RPMI7951 (cell line): Measurements from ENCODE around the gene EIF3B. TPM values are rescaled to one million over a fixed set of nuclear protein-coding genes. Genes with fewer than 3 reads are reported as not detected.
A peak's percentile ranks its signal among the peaks of the same experiment; 100 is the strongest.
"Not testable (repeated sequence)": the region's sequence is repeated elsewhere in the genome, so short reads cannot be mapped to it uniquely, and the experiment has no call there.

Experiments used
- DNase-seq: peaks from one replicate; pipeline ENCODE4 v3.0.0-alpha.2; 2012; ENCODE audit warnings: low read depth
- total RNA-seq: library from RNA; depleted of rRNA; stranded (reverse); fragments of >200 nt; shearing (Covaris generic); gene quantifications from 2 replicates; pipeline ENCODE4 v1.2.3, GENCODE V29; 2014

The EIF3B gene
- total RNA-seq, 1 experiment from 2014 or later, result 182 TPM

GRCh38 chr7:2376351-2377154 lies 21.9 kb downstream of the EIF3B start:
- DNase-seq, result no peak

GRCh38 chr7:2377492-2377891 lies 22.9 kb downstream of the EIF3B start:
- not testable (repeated sequence) for DNase-seq

- not testable (repeated sequence) for DNase-seq
Measured at GRCh38 chr7:2378125-2378524, 23.5 kb downstream of the EIF3B start.

DNA sequence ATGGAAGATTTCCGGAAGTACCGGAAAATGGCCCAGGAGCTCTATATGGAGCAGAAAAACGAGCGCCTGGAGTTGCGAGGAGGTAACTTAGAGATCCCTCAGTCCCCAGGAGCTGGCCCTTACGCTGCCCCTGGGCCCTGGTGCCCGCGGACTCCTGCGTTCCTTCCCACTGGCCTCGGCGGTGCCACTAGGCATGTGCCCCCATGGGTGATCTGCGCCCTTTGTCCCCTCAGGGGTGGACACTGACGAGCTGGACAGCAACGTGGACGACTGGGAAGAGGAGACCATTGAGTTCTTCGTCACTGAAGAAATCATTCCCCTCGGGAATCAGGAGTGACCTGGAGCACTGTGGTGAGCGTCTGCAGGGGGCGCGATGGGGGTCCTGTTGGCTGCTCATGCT lies 24.5 kb downstream of the EIF3B start:
- no peak for DNase-seq

DNA sequence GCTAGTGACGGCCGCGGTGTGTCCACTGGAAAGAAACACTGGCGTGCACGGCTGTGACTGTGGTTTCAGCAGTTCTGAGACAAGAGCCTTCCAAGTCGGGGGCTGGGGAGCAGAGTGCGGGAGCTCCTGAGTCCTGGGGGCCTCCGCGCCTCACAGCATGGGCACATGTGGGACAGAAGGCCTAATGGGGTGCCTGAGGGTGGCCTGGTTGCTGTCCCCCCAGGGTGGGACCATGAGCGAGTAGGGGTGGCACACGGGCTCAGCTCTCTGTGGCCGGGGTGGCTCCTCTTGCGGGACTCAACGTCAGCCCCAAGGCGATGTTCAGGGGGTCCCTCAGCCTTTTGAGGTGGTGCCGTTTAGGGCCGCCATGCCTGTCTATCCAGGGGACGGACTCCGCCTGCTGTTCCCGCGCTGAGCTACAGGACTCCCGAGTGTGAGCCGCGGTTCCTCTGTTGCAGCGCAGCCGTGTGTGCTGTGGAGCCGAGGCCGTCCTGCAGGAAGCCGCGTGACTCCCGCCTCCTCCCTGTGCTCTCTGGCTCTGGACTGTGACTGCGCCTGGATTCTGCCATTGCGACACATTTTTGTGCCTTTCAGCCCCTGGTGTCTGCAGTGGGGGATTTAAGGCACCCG lies 25.3 kb downstream of the EIF3B start:
- no peak for DNase-seq

DNA sequence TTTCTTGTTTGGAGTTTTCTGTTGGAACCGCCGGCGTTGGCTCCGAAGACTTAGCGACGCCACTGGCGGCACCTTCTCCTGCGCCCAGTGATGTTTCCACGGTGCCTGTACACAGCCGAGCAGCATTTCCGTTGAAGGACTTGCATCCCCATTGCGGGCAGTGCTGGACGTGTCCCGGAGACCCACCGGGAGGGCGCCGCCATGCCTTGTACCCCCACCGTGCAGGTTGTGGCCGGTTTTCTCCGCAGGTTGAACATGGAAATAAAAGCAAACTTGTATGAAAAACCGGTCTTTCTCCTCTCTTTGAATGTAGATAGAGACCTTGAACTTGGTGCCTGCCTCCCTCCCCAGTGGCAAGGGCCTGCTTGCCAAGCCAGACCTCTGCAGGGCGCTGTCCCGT lies 25.8 kb downstream of the EIF3B start:
- no peak for DNase-seq

GRCh38 chr7:2381227-2381626 lies 26.6 kb downstream of the EIF3B start:
- no peak for DNase-seq

DNA sequence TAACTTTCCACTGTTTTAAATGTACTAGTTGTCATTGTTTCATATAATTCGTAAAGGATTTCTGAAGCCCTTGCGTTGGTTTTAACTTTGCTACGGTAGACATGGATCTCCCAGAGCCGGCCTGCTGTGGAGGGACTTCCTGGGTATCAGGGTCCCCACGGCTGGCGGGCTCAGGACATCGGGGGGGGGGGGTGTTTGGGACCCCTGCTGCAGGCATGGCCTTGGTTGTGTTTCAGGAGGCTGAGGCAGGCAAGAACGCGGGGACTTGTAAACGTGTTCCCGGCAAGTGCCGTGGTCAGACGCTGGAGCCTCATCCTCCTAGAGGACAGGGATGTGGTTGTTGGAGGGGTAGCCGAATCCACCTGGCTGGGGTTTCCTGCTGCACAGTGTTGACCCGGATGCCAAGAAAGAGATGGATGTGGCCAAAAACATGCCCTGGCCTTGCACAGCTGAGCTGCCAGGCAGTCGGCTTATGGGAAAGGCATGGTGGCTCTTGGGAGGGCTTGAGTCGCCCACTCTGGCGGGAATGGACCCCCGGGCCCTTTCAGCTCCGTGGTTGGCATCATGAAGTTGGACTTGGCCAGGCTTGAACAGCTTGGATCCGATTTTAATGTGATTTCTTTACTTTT lies 27.4 kb downstream of the EIF3B start:
- DNase-seq, result no peak

DNA sequence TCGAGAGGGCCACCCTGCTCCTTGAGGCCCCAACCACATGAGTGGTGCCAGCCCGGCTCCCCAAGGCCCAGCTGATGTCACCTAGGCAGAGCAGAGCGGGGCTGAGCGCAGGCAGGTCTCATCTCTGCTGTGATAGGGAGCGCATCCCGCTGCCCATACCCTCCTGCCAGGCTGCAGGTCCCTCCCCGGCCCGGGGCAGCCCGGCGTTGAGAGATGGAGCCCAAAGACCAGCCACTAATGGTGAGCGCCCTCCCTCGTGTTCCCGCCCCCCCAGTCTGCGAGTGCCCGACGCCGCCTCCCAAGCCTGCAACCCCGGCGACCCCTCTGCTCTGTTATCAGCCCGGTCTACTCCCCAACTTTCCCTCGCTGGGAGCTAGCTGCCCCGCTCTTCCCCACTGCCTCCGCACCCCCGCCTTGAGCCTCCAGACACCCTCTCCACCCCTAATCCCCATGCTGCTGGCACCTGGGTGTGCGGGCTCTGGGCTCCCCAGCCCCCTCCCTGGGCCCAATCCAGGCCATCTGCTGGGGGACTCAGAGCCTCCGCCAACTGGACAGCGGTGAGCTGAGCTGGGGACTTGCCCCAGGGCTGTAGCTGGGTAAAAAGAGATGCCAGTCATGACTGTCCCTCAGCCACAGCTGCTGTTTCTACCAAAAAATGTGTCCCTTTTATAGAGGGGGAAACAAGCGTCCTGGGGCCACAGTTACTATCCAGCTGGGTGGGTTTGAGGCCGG lies 29.1 kb downstream of the EIF3B start:
- DNase-seq, result no peak

DNA sequence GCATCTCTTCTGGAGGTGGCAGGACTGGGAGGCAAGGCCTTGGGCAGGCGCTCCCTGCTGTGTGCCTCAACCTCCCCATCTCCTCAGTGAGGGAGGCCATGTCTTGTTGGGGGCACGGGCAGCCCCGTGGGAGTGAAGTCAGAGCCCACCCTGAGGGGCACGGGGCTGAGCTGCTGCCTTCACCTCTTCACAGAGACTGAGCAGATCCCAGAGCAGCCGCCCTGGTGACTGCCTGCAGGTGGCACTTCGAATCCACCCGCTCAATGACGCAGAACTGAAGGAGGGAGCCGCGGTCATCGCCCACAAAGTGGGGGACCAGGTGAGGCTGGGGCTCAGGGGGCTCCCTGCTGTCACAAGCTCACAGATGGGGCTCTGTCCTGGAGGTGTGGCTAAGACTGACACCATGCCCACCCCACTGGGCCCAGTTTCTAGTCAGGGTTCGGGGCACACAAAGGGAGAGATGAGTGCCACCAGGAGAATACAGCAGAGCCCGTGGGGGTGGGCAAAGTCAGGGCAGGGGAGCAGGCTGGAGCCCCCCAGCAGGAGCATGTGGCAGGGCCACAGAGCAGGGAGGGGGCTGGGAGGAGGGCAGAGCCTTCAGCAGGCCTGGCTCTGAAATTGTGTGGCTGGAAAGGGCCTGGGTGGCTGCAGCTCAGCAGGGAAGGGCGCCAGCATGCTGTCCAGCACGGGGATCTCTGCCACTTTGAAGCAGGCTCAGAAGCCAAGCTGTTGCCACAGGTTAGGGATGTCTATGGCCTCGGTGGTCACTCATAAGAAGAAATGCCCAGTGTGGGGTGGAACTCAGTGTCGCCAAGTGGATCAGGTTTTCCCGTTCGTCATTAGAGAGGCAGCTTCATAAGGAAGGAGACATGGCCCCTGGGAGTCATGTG lies 30.0 kb downstream of the EIF3B start:
- DNase-seq, result no peak

GRCh38 chr7:2386122-2386521 lies 31.5 kb downstream of the EIF3B start:
- not testable (repeated sequence) for DNase-seq

GRCh38 chr7:2386964-2387669 lies 32.5 kb downstream of the EIF3B start:
- DNase-seq, result no peak

GRCh38 chr7:2387897-2388636 lies 33.4 kb downstream of the EIF3B start:
- no peak for DNase-seq

- DNase-seq, result no peak
Measured at GRCh38 chr7:2388637-2388954, 34.0 kb downstream of the EIF3B start.

DNA sequence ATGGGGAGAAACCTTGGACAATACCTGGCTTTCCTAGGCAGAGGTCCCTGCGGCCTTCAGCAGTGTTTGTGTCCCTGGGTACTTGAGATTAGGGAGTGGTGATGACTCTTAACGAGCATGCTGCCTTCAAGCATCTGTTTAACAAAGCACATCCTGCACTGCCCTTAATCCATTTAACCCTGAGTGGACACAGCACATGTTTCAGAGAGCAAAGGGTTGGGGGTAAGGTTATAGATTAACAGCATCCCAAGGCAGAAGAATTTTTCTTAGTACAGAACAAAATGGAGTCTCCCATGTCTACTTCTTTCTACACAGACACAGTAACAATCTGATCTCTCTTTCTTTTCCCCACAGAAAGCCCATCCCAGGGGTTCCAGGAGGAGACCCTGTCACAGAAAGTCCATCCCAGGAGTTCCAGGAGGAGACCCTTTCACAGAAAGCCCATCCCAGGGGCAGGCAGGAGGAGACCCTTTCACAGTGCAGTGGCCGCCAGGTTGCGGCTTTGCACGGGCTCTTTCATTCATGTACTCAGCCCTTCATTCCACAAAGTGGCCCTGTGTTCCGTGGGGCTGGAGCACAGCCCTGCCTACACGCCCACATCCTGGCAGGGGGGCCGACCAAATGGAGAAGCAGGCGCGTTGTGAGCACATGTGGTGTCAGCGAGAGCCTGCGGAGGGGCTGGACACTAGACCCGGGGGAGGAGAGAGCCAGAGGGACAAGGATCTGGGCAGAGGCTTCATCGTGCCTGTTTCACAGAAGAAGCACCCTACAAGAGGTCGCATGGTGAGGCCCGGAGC lies 35.6 kb downstream of the EIF3B start:
- DNase-seq, result peak; percentile 53

DNA sequence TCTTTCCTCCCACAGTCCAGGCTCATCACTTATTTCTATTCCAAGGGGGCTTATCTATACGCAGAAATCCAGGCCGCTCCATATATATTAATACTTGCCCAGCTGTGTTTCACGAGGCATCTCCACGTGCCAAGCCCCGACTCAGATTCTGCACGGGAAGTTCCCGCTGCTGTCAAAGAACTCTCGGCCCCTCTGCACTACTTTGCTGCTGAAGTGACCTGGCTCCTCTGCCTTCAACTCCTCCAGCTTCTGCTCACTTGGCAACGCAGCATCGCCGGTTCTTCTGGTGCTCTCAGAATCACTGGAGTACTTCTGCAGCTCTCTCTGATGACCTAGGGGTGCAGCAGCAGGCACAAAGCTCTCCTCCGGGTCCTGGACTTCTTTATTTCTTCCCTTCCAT lies 39.1 kb downstream of the EIF3B start:
- no peak for DNase-seq

GRCh38 chr7:2394566-2395082 lies 40.0 kb downstream of the EIF3B start:
- DNase-seq, result no peak

DNA sequence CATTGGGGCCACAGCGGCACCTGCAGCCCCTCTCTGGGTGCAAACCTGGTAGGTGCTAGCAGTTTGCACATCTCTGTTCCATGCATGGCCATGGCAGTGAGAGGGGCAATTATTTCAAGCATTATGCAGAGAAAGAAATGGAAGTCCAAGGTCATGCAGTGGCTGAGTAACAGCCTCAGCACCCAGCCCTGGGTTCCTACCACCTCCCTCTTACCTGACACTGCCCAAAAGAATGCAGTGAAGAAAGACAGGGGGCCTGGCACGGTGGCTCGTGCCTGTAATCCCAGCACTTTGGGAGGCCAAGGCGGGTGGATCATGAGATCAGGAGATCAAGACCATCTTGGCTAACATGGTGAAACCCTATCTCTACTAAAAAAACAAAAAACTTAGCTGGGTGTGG lies 43.9 kb downstream of the EIF3B start:
- no peak for DNase-seq
